ENCODE results near the gene SH3GL2. TPM values are rescaled to one million over a fixed set of nuclear protein-coding genes. Genes with fewer than 3 reads are reported as not detected.

SH3GL2 gene
- total RNA-seq, 1 donor from 2014 or later: not detected

DNA sequence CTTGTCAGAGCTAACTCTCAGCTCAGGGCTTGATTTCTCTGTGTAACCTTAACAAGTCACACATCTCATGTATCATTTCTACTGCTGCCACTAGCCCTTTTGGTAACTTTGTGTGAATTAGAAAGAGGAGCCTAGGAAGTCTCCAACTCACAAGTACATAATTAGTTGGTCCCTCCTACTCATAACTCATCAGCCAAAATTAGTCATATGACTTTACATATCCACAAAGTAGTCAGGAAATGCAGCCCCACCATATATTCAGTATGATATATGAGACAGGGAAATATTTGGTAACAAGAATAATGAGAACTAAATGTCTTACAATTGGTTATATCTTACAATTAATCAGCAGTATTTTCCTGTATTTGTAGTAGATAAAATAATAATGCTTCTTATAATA, 250.2 kb downstream of the SH3GL2 start:
- Mint-ChIP-seq H3K9me3 (no peaks in the 10 kb centered on the region), H3K36me3 (ENCODE audit: low read depth) (no peaks in the 10 kb centered on the region), H3K4me3 (no peak overlapping the region), H3K4me1 (no peaks in the 10 kb centered on the region), H3K27me3 (no peaks in the 10 kb centered on the region), H3K27ac (no peak overlapping the region)
- DNase-seq (no peak), ATAC-seq (ENCODE audit: low read depth) (no peak)
- TF ChIP-seq, protein P1, sequence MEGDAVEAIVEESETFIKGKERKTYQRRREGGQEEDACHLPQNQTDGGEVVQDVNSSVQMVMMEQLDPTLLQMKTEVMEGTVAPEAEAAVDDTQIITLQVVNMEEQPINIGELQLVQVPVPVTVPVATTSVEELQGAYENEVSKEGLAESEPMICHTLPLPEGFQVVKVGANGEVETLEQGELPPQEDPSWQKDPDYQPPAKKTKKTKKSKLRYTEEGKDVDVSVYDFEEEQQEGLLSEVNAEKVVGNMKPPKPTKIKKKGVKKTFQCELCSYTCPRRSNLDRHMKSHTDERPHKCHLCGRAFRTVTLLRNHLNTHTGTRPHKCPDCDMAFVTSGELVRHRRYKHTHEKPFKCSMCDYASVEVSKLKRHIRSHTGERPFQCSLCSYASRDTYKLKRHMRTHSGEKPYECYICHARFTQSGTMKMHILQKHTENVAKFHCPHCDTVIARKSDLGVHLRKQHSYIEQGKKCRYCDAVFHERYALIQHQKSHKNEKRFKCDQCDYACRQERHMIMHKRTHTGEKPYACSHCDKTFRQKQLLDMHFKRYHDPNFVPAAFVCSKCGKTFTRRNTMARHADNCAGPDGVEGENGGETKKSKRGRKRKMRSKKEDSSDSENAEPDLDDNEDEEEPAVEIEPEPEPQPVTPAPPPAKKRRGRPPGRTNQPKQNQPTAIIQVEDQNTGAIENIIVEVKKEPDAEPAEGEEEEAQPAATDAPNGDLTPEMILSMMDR (IDR thresholded peaks at IDR 0.05): no peak
- CTCF ChIA-PET: no interaction called here
- POLR2A ChIA-PET: no interaction called here
- intact Hi-C loops (cut with micrococcal nuclease): no loop called here

DNA sequence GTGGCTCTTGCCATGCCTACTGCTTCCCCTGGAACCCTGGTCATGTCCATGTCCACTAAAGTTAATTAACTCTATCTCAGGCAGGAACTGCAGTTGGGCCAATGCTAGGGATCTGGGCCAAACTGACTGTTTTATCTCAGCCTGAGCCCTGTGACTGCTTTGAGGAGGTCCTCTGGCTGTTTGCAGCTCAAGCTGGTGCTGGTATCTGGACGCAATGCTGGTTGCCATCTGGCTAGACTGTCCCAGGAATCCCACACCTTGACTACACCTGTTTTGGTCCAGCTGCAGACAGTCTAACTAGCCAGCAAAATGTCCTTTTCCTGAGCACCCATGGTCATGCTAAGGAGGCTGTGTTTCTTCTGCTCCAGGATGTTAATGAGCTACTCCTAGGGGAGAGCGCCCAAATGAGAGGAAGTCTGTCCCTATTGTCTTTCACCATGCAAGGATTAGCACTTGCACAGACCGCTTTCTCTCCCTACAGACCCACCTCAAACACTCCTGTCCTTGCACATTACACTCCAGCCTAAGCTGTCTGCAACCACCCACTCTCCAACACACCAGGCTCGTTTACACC, 251.0 kb downstream of the SH3GL2 start:
- H3K36me3 Mint-ChIP-seq (ENCODE audit: low read depth): no peaks in the 10 kb centered on the region
- ATAC-seq (ENCODE audit: low read depth): no peak
- POLR2A ChIA-PET: no interaction called here
- no peak for DNase-seq
- no peaks in the 10 kb centered on the region for H3K4me1 Mint-ChIP-seq
- H3K27ac Mint-ChIP-seq: no peak overlapping the region
- H3K4me3 Mint-ChIP-seq: no peak overlapping the region
- TF ChIP-seq, protein P1 (IDR thresholded peaks at IDR 0.05): no peak
- CTCF ChIA-PET: no interaction called here
- no peaks in the 10 kb centered on the region for H3K9me3 Mint-ChIP-seq
- intact Hi-C loops (cut with micrococcal nuclease): no loop called here
- no peaks in the 10 kb centered on the region for H3K27me3 Mint-ChIP-seq

DNA sequence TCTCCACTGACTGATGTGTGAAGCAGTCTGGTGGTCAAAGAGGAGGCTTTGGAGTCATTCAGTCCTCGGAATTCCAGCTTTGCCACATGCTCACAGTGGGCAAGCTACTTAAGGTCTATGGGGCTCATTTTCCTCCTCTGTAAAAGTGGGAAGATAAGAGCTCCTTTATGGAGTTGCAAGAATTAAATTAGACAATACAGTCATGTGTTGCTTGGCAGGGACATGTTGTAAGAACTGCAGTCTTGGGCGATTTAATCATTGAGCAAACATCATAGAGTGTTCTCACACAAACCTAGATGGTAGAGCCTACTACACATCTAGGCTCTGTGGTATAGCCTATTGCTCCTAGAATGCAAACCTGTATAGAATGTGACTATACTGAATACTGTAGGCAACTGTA, 253.9 kb downstream of the SH3GL2 start:
- Mint-ChIP-seq H3K27me3 (no peaks in the 10 kb centered on the region), H3K4me1 (no peaks in the 10 kb centered on the region), H3K4me3 (no peak overlapping the region), H3K9me3 (peaks cover 2% of the 10 kb centered on the region), H3K27ac (no peak overlapping the region), H3K36me3 (ENCODE audit: low read depth) (no peaks in the 10 kb centered on the region)
- CTCF ChIA-PET: no interaction called here
- intact Hi-C loops (cut with micrococcal nuclease): no loop called here
- ATAC-seq (ENCODE audit: low read depth) (no peak), DNase-seq (no peak)
- POLR2A ChIA-PET: no interaction called here
- TF ChIP-seq, protein P1 (IDR thresholded peaks at IDR 0.05): no peak

DNA sequence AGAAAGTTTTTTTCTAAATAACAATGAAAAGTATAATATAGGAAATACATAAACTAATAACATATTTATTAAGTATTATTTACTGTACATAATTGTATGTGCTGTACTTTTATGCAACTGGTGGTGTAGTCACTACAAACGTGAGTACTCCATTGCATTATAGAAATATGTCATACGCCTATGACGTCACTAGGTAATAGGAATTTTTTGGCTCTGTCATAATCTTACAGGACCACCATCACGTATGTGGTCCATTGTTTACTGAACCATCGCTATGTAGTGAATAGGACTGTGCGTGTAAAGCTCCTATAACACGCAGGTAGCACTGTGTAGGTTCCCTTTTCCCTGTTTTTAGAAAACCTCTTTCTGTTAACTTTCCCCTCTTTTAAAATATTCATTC, 255.0 kb downstream of the SH3GL2 start:
- Mint-ChIP-seq H3K27me3 (no peaks in the 10 kb centered on the region), H3K27ac (no peak overlapping the region), H3K9me3 (peaks cover 2% of the 10 kb centered on the region), H3K4me3 (no peak overlapping the region), H3K36me3 (ENCODE audit: low read depth) (no peaks in the 10 kb centered on the region), H3K4me1 (no peaks in the 10 kb centered on the region)
- ChIA-PET POLR2A (no interaction called here), CTCF (no interaction called here)
- no peak for DNase-seq
- TF ChIP-seq, protein P1 (IDR thresholded peaks at IDR 0.05): no peak
- intact Hi-C loops (cut with micrococcal nuclease): no loop called here
- ATAC-seq (ENCODE audit: low read depth): no peak

DNA sequence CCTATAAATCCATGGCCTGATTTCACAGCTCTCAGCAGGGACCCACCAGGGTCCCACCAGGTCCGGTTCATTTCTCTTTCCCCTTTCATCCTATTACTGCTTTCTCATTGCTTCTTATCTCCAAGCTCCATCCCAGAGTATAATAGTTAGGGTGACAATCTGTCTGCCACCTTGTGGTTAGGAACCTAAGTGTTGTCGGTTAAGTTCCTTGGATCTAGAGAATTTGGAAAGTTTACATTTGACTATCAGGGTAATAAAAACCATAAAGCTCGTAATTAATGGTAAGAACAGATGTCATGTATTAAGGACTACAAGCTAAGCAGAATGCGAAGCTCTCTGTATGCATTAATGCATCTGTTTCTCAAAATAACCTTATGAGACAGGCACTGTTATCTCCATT, 259.1 kb downstream of the SH3GL2 start:
- ChIA-PET CTCF (no interaction called here), POLR2A (no interaction called here)
- TF ChIP-seq, protein P1 (IDR thresholded peaks at IDR 0.05): no peak
- no peaks in the 10 kb centered on the region for H3K27me3 Mint-ChIP-seq
- peaks cover 2% of the 10 kb centered on the region for H3K9me3 Mint-ChIP-seq
- DNase-seq (no peak), ATAC-seq (ENCODE audit: low read depth) (no peak)
- no peaks in the 10 kb centered on the region for H3K4me1 Mint-ChIP-seq
- H3K4me3 Mint-ChIP-seq: no peak overlapping the region
- H3K36me3 Mint-ChIP-seq (ENCODE audit: low read depth): no peaks in the 10 kb centered on the region
- intact Hi-C loops (cut with micrococcal nuclease): no loop called here
- no peak overlapping the region for H3K27ac Mint-ChIP-seq
